Upper lobe of left lung (tissue), 4 donors: Measurements from ENCODE around the gene FRAS1.

ENCODE experiments used
- CTCF ChIP-seq, 6 experiments: fragments of 450-650 bp in 4 of 6; fragments of 200-600 bp in 2 of 6; sonication (generic) in 2 of 6; IDR thresholded peaks; one replicate each; pipeline ENCODE4 v1.5.1; 2016 to 2019; ENCODE audit warnings: antibody characterized with exemption in 6 of 6
- EP300 ChIP-seq, 4 donors: sonication (generic); formaldehyde crosslinking; IDR thresholded peaks; one replicate each; pipeline ENCODE4 v1.5.1; 2017; ENCODE audit warnings: antibody characterized with exemption in 4 of 4, control low read depth in 2 of 4
- POLR2A ChIP-seq, 4 donors: fragments of 450-650 bp; IDR thresholded peaks; one replicate each; pipeline ENCODE4 v1.5.1; 2016 to 2017; ENCODE audit warnings: antibody characterized with exemption in 4 of 4, mild to moderate bottlenecking in 2 of 4

DNA sequence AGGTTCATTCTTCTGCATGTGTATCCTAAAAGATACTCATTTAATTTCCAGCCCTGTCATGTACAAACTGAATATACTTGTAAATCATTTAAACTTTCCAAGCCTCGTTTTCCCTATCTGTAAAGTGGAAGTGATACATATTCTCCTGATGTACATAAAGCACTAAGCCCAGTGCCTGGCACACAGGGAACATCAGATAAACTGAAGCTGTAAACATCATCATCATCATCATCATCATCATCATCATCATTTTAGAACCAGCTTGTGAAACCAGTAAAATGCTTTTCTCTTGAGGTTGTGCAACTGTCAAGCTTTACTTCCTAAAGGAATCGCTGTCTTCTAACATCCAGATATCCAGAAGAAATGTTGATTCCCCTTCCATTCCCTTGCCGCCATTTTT is 411.1 kb downstream of the FRAS1 start:
- no peak for TF ChIP-seq EP300 (IDR thresholded peaks at IDR 0.05)
- TF ChIP-seq CTCF (IDR thresholded peaks at IDR 0.05): no peak
- TF ChIP-seq POLR2A (IDR thresholded peaks at IDR 0.05): no peak
